GM19351 (cell line): Measurements from ENCODE around the gene TMEM175.
A peak's percentile ranks its signal among the peaks of the same experiment; 100 is the strongest.
"Not testable (repeated sequence)": the region's sequence is repeated elsewhere in the genome, so short reads cannot be mapped to it uniquely, and the experiment has no call there.

ENCODE experiments used
- ATAC-seq: cut with Tn5 transposase; IDR thresholded peaks from one replicate; pipeline ENCODE4 v1.9.1; 2021; ENCODE audit warnings: mild to moderate bottlenecking, moderate library complexity; ENCODE audit not compliant: unreplicated experiment

TMEM175 gene

DNA sequence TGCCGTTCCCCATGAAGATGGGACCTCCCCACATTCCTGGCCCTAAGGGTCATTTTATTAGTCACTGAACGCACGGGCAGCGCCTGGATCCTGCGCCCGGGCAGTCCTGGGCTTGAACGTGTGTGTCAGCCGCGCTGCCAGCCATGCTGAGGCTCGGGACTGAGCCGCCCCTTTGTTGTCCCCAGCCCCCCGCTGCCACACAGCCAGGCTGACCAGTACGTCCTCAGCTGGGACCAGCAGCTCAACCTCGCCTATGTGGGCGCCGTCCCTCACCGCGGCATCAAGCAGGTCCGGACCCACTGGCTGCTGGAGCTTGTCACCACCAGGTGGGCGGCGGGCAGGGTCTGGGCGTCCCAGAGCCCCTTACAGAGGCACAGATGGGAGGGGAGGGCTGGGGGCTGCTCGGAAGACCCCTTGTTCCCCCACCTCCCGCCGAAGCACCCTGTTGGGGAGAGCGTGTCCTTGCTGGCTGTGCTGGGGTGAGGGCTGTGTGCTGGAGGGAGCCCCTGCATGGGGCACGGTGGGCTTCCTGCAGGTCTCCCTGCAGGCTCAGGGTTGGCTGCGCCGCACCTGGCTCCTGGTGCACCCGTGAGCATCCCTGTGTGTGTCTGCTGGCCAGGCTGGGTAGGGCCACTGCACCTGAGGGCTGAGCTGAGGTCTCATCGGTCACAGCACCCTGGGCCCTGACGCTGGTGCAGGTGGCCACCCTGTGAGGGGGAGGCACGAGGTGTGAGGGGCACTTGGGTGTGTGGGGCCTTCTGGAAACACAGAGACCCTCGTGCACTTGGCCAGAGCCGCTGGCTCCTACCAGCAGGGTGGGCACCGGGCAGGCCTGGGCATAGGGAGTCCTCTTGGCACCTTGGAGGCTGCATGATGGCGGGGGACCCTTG lies 55.6 kb downstream of the TMEM175 start:
- no peak for ATAC-seq

DNA sequence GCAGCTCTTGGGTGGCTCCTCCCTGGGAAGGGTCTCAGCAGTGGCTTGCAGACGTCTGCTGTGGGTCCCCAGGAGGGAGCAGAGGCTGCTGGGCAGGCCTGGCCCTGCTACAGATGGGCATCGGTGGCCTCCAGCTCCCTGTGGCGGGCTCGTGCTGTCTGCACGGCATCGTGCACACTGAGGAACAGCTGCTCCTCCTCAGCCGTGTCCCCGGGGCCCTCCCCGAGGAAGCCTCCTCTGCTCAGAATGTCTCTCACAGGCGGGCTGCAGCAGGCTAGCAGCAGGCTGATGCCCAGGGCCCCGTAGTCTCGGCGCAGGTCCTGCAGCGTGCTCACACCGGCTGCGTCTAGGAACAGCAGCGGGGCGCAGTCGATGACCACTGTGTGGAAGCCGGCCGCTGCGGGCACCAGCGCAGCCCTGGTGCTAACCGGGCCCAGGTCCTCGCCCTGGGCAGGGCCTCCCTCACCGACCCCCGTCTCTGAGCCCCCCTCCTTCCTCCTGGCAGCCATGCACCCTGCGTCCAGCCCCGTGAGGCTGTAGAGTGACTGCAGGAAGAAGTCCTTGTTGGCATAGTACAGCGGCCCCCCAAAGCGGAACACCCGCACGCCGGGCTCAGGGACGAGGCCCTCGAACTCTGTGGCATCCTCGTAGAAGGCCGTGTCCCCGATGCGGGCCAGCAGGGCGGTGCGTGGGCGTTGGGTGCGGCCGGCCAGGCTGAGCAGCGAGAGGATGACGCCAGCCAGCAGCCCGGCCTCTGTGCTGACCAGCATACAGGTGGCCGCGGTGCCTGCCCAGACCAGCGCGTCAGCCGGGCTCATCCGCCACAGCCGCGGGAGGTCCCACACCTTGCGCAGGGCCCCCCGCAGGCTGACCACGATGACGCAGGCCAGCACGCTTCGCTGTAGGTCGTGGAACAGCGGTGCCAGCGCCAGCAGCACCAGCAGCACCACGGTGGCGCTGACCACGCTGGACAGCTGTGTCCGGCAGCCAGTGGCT lies 56.8 kb downstream of the TMEM175 start:
- ATAC-seq = no peak

DNA sequence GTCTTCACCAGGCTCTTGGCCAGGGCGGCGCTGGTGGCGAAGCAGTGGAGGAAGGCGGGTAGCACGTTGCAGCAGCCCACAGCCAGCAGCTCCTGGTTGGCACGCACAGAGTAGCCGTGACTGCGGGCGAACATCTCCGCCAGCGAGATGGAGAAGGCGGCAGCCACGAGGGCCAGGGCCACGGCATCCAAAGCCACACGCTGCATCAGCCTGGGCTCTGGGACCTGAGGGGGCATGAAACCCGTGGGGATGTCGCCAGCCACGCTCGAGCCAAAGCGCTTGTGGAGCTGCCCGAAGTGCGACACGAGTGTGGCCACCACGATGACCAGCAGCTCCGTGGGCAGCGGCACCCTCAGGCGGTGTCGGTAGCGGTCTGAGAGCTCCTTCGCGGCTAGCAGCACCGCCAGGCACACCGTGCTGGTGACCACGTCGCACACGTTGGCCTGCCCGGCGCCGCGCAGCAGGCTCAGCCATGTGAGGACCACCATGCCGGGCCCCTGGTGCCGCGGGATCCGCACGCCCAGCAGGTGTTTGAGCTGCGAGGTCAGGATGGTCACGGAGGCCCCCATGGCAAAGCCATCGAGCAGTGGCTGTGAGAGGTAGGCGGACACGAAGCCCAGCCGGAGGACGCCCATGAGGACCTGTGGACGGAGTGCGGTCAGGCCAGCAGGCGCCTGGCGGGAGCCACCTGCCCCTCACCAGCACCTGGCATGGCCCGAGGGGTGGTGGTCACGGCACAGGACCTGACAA lies 57.6 kb downstream of the TMEM175 start:
- no peak for ATAC-seq

- no peak for ATAC-seq
These were observed 58.6 kb downstream of the TMEM175 start for GRCh38 chr4:990746-991367.

- no peak for ATAC-seq
These were observed 59.4 kb downstream of the TMEM175 start for GRCh38 chr4:991451-992296.

DNA sequence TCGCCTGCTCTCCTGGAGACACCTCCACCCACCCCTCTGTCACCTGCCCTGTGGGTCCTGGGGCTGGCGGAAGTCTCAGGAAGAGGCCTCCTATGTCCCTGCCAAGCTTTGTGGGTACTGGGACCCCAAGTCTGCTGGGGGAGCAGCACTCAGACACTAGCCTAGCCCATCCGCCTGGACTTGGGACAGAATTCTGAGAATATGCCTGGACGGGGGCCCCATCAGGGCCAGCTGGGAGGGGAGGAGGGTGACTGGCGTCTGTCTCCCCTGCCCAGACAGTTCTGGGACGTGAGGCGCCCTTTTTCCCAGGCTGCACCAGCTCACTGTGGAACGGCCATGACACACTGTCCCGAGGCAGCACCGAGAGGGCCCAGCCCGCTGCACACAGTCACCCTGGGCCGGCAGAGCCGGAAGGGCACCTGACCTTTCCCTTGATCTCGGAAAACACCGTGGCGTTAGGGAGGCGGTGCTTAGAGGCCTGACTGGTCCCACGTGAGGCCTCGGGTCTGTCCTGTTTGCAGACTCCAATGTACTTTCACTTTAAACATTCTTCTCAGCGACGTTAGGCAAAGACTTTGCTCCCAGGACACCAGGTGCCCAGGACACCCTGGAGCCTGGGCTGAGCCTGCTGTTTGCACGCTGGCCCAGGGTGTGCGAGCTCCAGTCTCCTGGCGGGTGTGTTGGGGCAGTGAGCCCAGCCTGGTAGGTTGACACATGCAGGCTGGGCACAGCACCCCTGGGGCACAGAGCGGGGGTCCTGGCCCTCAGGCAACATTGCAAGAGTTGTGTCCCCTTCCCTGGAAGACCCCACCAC lies 60.2 kb downstream of the TMEM175 start:
- ATAC-seq = peak; percentile 67

GRCh38 chr4:993111-994029 lies 61.1 kb downstream of the TMEM175 start, which contains the start of gene SLC26A1:
Gene SLC26A1, minus strand, starts transcription at chr4:993404. Its CDS starts 1,701 bp downstream, at chr4:991703.
- no peak for ATAC-seq

DNA sequence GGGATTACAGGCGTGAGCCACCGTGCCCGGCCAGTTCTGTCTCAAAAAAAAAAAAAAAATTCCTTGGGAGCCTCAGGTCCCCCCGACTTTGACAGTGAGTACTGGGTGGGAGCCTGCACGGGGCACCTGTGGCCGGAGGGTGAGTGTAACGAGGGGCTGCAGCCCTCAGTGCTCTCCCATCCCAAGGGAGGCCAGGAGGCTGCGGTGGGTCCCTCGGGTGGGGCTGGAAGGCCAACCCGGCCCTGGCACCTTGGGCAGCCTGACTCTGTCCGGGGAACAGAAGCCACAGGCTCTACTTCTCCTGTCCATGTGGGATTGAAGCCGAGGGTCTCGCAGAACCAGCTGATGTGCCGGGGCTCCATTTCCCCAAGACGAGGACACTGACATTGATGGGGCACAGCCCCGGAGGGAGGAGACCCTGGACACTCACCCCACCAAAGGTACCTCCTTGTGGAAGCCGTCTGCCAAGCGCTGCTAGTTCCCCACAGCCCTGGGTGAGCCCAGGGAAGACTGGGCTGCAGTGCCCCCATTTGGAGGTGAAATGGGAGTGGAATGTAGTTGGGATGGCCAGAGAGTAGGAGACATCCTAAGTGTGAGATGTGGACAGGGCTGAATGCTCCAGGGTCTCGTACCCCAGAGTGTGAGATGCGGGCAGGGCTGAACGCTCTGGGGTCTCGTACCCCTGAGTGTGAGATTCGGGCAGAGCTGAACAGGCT lies 63.2 kb downstream of the TMEM175 start:
- ATAC-seq = no peak

DNA sequence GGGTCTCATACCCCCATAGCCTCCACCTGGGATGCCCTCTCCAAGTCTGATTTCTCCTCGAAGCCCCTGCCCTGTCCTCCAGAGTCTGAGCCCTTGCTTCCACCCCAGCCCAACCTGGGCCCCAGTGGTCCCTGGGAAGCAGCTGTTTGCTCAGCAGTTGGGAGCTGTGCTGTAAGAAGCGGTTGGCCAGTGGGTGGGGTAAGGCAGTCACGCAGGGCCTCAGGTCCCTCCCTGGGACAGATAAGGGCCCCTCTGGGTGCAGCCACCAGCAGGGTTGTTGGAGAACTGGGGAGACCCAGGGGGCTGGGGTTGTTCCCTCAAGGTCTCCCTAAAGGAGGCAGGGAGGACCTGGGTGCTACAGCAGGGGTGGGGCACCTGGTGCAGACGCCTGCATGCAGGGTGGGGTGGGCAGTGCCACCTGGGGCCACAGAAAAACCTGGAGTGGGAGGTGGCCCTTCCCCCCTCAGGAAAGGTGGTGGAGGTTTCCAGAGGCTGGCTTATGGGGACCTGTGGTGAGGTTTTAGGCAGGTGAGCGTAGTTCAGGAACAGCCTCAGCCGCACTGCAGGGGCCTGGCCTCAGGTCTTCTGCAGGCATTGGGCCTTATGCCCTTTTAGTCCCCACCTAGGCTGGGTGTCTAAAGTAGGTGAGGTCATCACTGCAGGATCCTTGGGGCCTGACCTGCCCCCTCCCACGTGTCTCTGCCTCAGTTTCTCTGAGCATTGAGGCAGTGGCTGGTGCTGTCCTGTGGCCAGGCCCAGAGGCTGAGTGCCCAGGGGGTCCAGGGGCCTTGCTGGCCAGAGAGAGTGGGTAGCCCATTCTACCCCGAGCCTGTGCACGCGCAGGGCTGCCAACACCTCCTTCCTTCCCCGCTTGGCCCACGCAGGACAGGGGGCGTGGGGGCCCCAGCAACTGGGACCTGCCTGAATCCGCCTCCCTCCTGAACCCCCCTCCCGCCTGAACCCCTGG lies 64.1 kb downstream of the TMEM175 start:
- no peak for ATAC-seq

- no peak for ATAC-seq
These were observed 64.7 kb downstream of the TMEM175 start for GRCh38 chr4:996997-997374.

GRCh38 chr4:997375-998071 lies 65.3 kb downstream of the TMEM175 start:
- no peak for ATAC-seq

- ATAC-seq = no peak
These were observed 65.9 kb downstream of the TMEM175 start for GRCh38 chr4:998096-998691.

DNA sequence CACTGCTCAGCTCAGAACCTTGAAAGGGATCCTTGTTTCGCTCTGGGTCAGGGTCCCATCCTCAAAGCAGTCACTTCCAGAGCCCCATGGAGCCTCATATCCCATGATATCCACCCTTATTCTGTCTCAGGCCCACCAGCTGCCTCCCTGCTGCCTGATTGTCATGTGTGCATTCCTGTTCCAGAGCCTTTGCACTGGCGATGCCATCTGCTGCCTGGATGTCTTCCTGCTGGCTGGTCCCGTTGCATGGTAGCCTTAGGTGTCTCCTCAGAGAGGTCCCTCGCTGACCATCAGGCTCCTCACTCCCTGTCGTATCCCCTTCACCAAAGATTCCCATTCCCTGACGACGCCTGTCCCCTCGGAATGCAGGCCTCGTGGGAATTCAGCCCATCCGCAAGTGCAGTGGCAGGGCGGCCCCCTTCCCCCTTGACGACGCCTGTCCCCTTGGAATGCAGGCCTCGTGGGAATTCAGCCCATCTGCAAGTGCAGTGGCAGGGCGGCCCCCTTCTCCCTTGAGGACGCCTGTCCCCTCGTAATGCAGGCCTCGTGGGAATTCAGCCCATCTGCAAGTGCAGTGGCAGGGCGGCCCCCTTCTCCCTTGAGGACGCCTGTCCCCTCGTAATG lies 67.1 kb downstream of the TMEM175 start:
- ATAC-seq = not testable (repeated sequence)

GRCh38 chr4:999882-1000425 lies 67.7 kb downstream of the TMEM175 start:
- ATAC-seq = no peak
